Measurements from ENCODE around the gene PSMG3.

Gene PSMG3

GRCh38 chr7:1553512-1554210, 16.2 kb downstream of the PSMG3 start:
- no peaks in the 10 kb centered on the region for H3K9me3 ChIP-seq (ENCODE audit: insufficient read depth, low read length)
- no peaks in the 10 kb centered on the region for H3K27me3 ChIP-seq (ENCODE audit: low read length)
- no peak overlapping the region for H2AFZ ChIP-seq (ENCODE audit: low read depth, low read length, severe bottlenecking)
- H4K20me1 ChIP-seq (ENCODE audit: low read depth, low read length): no peaks in the 10 kb centered on the region
- no peak for TF ChIP-seq CTCF (IDR thresholded peaks at IDR 0.05; ENCODE audit: insufficient read depth, low read length, poor library complexity, severe bottlenecking)
- no peak for TF ChIP-seq EZH2phosphoT487 (conservative IDR thresholded peaks at IDR 0.05; ENCODE audit: low read length)
- no peak overlapping the region for H3K4me2 ChIP-seq (ENCODE audit: low read depth, low read length, poor library complexity, severe bottlenecking)
- H3F3A ChIP-seq (ENCODE audit: insufficient read depth): no peaks in the 10 kb centered on the region
- H3K9ac ChIP-seq (ENCODE audit: low read length): no peak overlapping the region
- no peaks in the 10 kb centered on the region for H3K9me2 ChIP-seq (replicated peaks; ENCODE audit: insufficient read depth, low read length)
- no peaks in the 10 kb centered on the region for H3K36me3 ChIP-seq (ENCODE audit: low read length)
- H3K4me3 ChIP-seq (ENCODE audit: insufficient read depth, low read length, poor library complexity, severe bottlenecking): no peak overlapping the region
- no peaks in the 10 kb centered on the region for H3K79me2 ChIP-seq (ENCODE audit: insufficient read depth, low read length)
- H3K27ac ChIP-seq (ENCODE audit: low read depth, low read length): no peak overlapping the region

- no peak for TF ChIP-seq CTCF (IDR thresholded peaks at IDR 0.05; ENCODE audit: insufficient read depth, low read length, poor library complexity, severe bottlenecking)
Observed at GRCh38 chr7:1552200-1552599, 17.6 kb downstream of the PSMG3 start.

GRCh38 chr7:1550846-1551155, 19.0 kb downstream of the PSMG3 start:
- Histone ChIP-seq H4K20me1 (ENCODE audit: low read depth, low read length) (no peaks in the 10 kb centered on the region), H3F3A (ENCODE audit: insufficient read depth) (no peaks in the 10 kb centered on the region), H3K9me2 (replicated peaks; ENCODE audit: insufficient read depth, low read length) (no peaks in the 10 kb centered on the region), H3K27ac (ENCODE audit: low read depth, low read length) (no peak overlapping the region), H3K79me2 (ENCODE audit: insufficient read depth, low read length) (no peaks in the 10 kb centered on the region), H2AFZ (ENCODE audit: low read depth, low read length, severe bottlenecking) (no peak overlapping the region), H3K4me3 (ENCODE audit: insufficient read depth, low read length, poor library complexity, severe bottlenecking) (no peak overlapping the region), H3K9ac (ENCODE audit: low read length) (no peak overlapping the region), H3K27me3 (ENCODE audit: low read length) (no peaks in the 10 kb centered on the region), H3K36me3 (ENCODE audit: low read length) (no peaks in the 10 kb centered on the region), H3K9me3 (ENCODE audit: insufficient read depth, low read length) (no peaks in the 10 kb centered on the region), H3K4me2 (ENCODE audit: low read depth, low read length, poor library complexity, severe bottlenecking) (no peak overlapping the region)
- TF ChIP-seq EZH2phosphoT487 (conservative IDR thresholded peaks at IDR 0.05; ENCODE audit: low read length) (no peak), CTCF (IDR thresholded peaks at IDR 0.05; ENCODE audit: insufficient read depth, low read length, poor library complexity, severe bottlenecking) (no peak)

More at GRCh38 chr7:1552200-1552599, 17.6 kb downstream of the PSMG3 start:
- no peak overlapping the region for H3K27ac ChIP-seq (ENCODE audit: low read depth, low read length)
- H3K4me2 ChIP-seq (ENCODE audit: low read depth, low read length, poor library complexity, severe bottlenecking): no peak overlapping the region
- no peak overlapping the region for H3K4me3 ChIP-seq (ENCODE audit: insufficient read depth, low read length, poor library complexity, severe bottlenecking)
- no peaks in the 10 kb centered on the region for H3K27me3 ChIP-seq (ENCODE audit: low read length)
- H3K9me2 ChIP-seq (replicated peaks; ENCODE audit: insufficient read depth, low read length): no peaks in the 10 kb centered on the region
- no peaks in the 10 kb centered on the region for H3K79me2 ChIP-seq (ENCODE audit: insufficient read depth, low read length)
- no peaks in the 10 kb centered on the region for H3F3A ChIP-seq (ENCODE audit: insufficient read depth)
- no peak overlapping the region for H3K9ac ChIP-seq (ENCODE audit: low read length)
- no peaks in the 10 kb centered on the region for H3K9me3 ChIP-seq (ENCODE audit: insufficient read depth, low read length)
- H2AFZ ChIP-seq (ENCODE audit: low read depth, low read length, severe bottlenecking): no peak overlapping the region
- H3K36me3 ChIP-seq (ENCODE audit: low read length): no peaks in the 10 kb centered on the region
- H4K20me1 ChIP-seq (ENCODE audit: low read depth, low read length): no peaks in the 10 kb centered on the region
